GM12878 (cell line): ENCODE data around the gene COPG2. TPM values are rescaled to one million over a fixed set of nuclear protein-coding genes. Genes with fewer than 3 reads are reported as not detected.

Source experiments
- ATAC-seq: fragments of 200-7000 bp; cut with Tn5 transposase; 3 replicates; pipeline ENCODE4 v1.9.1; 2020; ENCODE audit warnings: mild to moderate bottlenecking, moderate library complexity
- BruUV-seq: library from RNA; stranded (reverse); fragments of 400-500 nt; replicated peaks from 2 replicates; lab custom pipeline; 2021; lab: Mats Ljungman, UMichigan
- CTCF ChIA-PET: fragments of 300-600 bp; sonication (Branson Sonifier 250); formaldehyde crosslinking; extraction: SDS; loops from one replicate; lab custom pipeline; 2021; ENCODE audit warnings: inconsistent platforms; lab: Yijun Ruan, JAX
- POLR2A ChIA-PET: fragments of 350-600 bp; formaldehyde crosslinking; extraction: SDS; loops from one replicate; lab custom pipeline; 2021; ENCODE audit warnings: inconsistent platforms; lab: Charles Lee
- RAD21 ChIA-PET: fragments of 300-600 bp; sonication (Branson Sonifier 250); formaldehyde crosslinking; loops from one replicate; lab custom pipeline; 2023; ENCODE audit warnings: antibody characterized with exemption; ENCODE audit not compliant: unreplicated experiment; lab: Charles Lee
- SMC1A ChIA-PET: fragments of 300-600 bp; sonication (Branson Sonifier 250); formaldehyde crosslinking; loops from one replicate; lab custom pipeline; 2023; ENCODE audit not compliant: unreplicated experiment, uncharacterized antibody; lab: Charles Lee
- DNase-seq: peaks from one replicate; pipeline ENCODE4 v3.0.0-alpha.2; 2011; ENCODE audit warnings: low read depth, low spot score
- FAIRE-seq: peaks from 3 replicates; lab custom pipeline; 2011; peaks lifted over from hg19 to GRCh38; lab: Jason Lieb, UNC
- H2AFZ ChIP-seq: 2 replicates; pipeline ENCODE4 v1.6.0; 2011; ENCODE audit warnings: low read depth, low read length, control low read depth; ENCODE audit not compliant: control insufficient read depth
- H3K27ac ChIP-seq: 2 replicates; pipeline ENCODE4 v1.5.1; 2011; ENCODE audit warnings: control low read depth; ENCODE audit not compliant: control insufficient read depth, insufficient read depth
- H3K27me3 ChIP-seq, 2 experiments: replicated peaks in 1 of 2; 2 replicates each; pipeline versions ENCODE4 v1.6.0 to v1.6.1; 2011; ENCODE audit warnings: low read length in 1 of 2; ENCODE audit not compliant: control insufficient read depth in 2 of 2, insufficient read depth in 2 of 2
- H3K36me3 ChIP-seq, 2 experiments: 2 replicates each; pipeline ENCODE4 v1.5.1; 2011; ENCODE audit warnings: low read length in 1 of 2; ENCODE audit not compliant: control insufficient read depth in 2 of 2, insufficient read depth in 2 of 2
- H3K4me1 ChIP-seq: 2 replicates; pipeline ENCODE4 v1.6.1; 2011; ENCODE audit warnings: mild to moderate bottlenecking, low read length, moderate library complexity, mixed read lengths; ENCODE audit not compliant: control insufficient read depth, insufficient read depth
- H3K4me2 ChIP-seq: 2 replicates; pipeline ENCODE4 v1.6.0; 2011; ENCODE audit warnings: control low read depth; ENCODE audit not compliant: control insufficient read depth, insufficient read depth
- H3K4me3 ChIP-seq: fragments of 200-600 bp; sonication (generic); 2 replicates; pipeline ENCODE4 v1.5.1; 2016
- H3K79me2 ChIP-seq: 2 replicates; pipeline ENCODE4 v1.6.0; 2011; ENCODE audit warnings: low read length; ENCODE audit not compliant: control insufficient read depth, insufficient read depth
- H3K9ac ChIP-seq: 2 replicates; pipeline ENCODE4 v1.8.0; 2011; ENCODE audit warnings: low read length, control low read depth, mixed read lengths; ENCODE audit not compliant: control insufficient read depth, insufficient read depth
- H3K9me3 ChIP-seq: replicated peaks from 3 replicates; pipeline ENCODE4 v1.5.1; 2011; ENCODE audit warnings: mild to moderate bottlenecking, low read length; ENCODE audit not compliant: control insufficient read depth, insufficient read depth
- H4K20me1 ChIP-seq: 2 replicates; pipeline ENCODE4 v1.6.0; 2011; ENCODE audit not compliant: control insufficient read depth, insufficient read depth
- BACH1 ChIP-seq: fragments of 450-650 bp; IDR thresholded peaks from 2 replicates; pipeline ENCODE4 v1.6.1; 2017; ENCODE audit warnings: mild to moderate bottlenecking, borderline replicate concordance
- CHD1 ChIP-seq: IDR thresholded peaks from 2 replicates; pipeline ENCODE4 v1.6.1; 2012; ENCODE audit warnings: low read depth, low read length, improper control_type of control experiment
- CREM ChIP-seq: IDR thresholded peaks from 2 replicates; pipeline ENCODE4 v1.6.1; 2014; ENCODE audit warnings: antibody characterized with exemption, low read depth
- EP300 ChIP-seq, 2 experiments: fragments of 150-350 bp in 1 of 2; IDR thresholded peaks; 2 replicates each; pipeline ENCODE4 v1.6.1; 2011 to 2012; ENCODE audit warnings: low read depth in 2 of 2, low read length in 2 of 2, borderline replicate concordance in 1 of 2, improper control_type of control experiment in 1 of 2, inconsistent platforms in 1 of 2; ENCODE audit not compliant: control insufficient read depth in 1 of 2
- GABPA ChIP-seq: IDR thresholded peaks from 2 replicates; pipeline ENCODE4 v1.6.1; 2014; ENCODE audit warnings: antibody characterized with exemption, low read depth, mild to moderate bottlenecking, inconsistent platforms
- HCFC1 ChIP-seq: fragments of 150-350 bp; IDR thresholded peaks from 2 replicates; pipeline ENCODE4 v1.6.1; 2014; ENCODE audit warnings: low read length
- HDAC6 ChIP-seq: fragments of 200-600 bp; sonication (generic); IDR thresholded peaks from one replicate; pipeline ENCODE4 v1.8.0; 2017; ENCODE audit warnings: antibody characterized with exemption; ENCODE audit not compliant: unreplicated experiment
- HDGF ChIP-seq: fragments of 450-650 bp; IDR thresholded peaks from 2 replicates; pipeline ENCODE4 v1.6.1; 2016; ENCODE audit warnings: antibody characterized with exemption
- NFYA ChIP-seq: IDR thresholded peaks from 2 replicates; pipeline ENCODE4 v1.6.1; 2011; ENCODE audit warnings: low read depth, mild to moderate bottlenecking, low read length, improper control_type of control experiment, borderline replicate concordance
- POU2F2 ChIP-seq: IDR thresholded peaks from 3 replicates; pipeline ENCODE4 v1.6.1; 2011; ENCODE audit warnings: low read depth, mild to moderate bottlenecking, low read length, borderline replicate concordance
- RBBP5 ChIP-seq: fragments of 200-600 bp; sonication (generic); conservative IDR thresholded peaks from 2 replicates; pipeline ENCODE4 v1.6.1; 2016
- SMARCA5 ChIP-seq: fragments of 450-650 bp; IDR thresholded peaks from 2 replicates; pipeline ENCODE4 v1.6.1; 2017; ENCODE audit warnings: mild to moderate bottlenecking
- SP1 ChIP-seq: IDR thresholded peaks from one replicate; pipeline ENCODE4 v1.6.1; 2011; ENCODE audit warnings: low read depth, low read length
- STAT1 ChIP-seq: fragments of 450-650 bp; conservative IDR thresholded peaks from 2 replicates; pipeline ENCODE4 v1.6.1; 2014; ENCODE audit warnings: antibody characterized with exemption, mild to moderate bottlenecking
- TBL1XR1 ChIP-seq: IDR thresholded peaks from 2 replicates; pipeline ENCODE4 v1.6.1; 2012; ENCODE audit warnings: low read depth, low read length, improper control_type of control experiment
- YBX1 ChIP-seq: fragments of 450-650 bp; IDR thresholded peaks from 2 replicates; pipeline ENCODE4 v1.6.1; 2016; ENCODE audit warnings: antibody characterized with exemption
- YY1 ChIP-seq: IDR thresholded peaks from 2 replicates; pipeline ENCODE4 v1.6.1; 2011; ENCODE audit warnings: low read depth, mild to moderate bottlenecking, low read length
- ZBTB11 ChIP-seq: fragments of 450-650 bp; formaldehyde crosslinking; IDR thresholded peaks from 2 replicates; pipeline ENCODE4 v1.5.0; 2022; ENCODE audit warnings: mild to moderate bottlenecking, missing genetic modification characterization
- ZBTB4 ChIP-seq: fragments of 450-650 bp; formaldehyde crosslinking; IDR thresholded peaks from 2 replicates; pipeline ENCODE4 v1.4.0; 2022; ENCODE audit warnings: mild to moderate bottlenecking, moderate library complexity
- WGBS: methylation state at CpG from one replicate; pipeline ENCODE4 v1.1.6; 2016; ENCODE audit warnings: low lambda C conversion rate; ENCODE audit not compliant: insufficient replicate concordance, insufficient coverage; ENCODE audit errors: missing lambda C conversion rate; 5-methylcytosine and 5-hydroxymethylcytosine counted together
- in situ Hi-C: fragments of 300-500 bp; cut with MboI; formaldehyde crosslinking; loops from 9 replicates; pipeline ENCODE4 v1.14.3; 2018; ENCODE audit warnings: mixed read lengths
- intact Hi-C: fragments of 100-400 bp; cut with micrococcal nuclease; formaldehyde crosslinking; loops from one replicate; pipeline ENCODE4 v1.14.2; 2022; ENCODE audit not compliant: unreplicated experiment
- polyA plus RNA-seq, 11 experiments: library from polyadenylated mRNA; depleted of rRNA in 4 of 11; unstranded in 6 of 11; stranded (reverse) in 5 of 11; fragments of >200 nt; fragmentation: Nextera tagmentation in 4 of 11; fragmentation: Illumina TruSeq in 1 of 11; extraction: Ambion mirVana in 4 of 11; extraction: Trizol in 1 of 11; gene quantifications; 1 replicate in 1 of 11; 2 replicates in 10 of 11; pipeline versions ENCODE4 v1.2.1 to v1.2.3, GENCODE V29; 2011 to 2016; ENCODE audit warnings: inconsistent platforms in 2 of 11, missing spikeins in 2 of 11, low read depth in 1 of 11
- total RNA-seq, 4 experiments: library from RNA; depleted of rRNA in 3 of 4; stranded (reverse); fragments of >200 nt in 3 of 4; fragmentation: Illumina TruSeq in 1 of 4; extraction: Trizol in 1 of 4; gene quantifications; 2 replicates each; pipeline versions ENCODE4 v1.2.1 to v1.2.3, GENCODE V29; 2013 to 2021

Gene COPG2
- total and polyA plus RNA-seq, 10 of the 15 experiments (the other 5 are each of a cell fraction or from before 2014, with no cell fraction given) = 3.4 to 37.8 (median 16.7) TPM

- TF ChIP-seq YBX1 = no peak
- no peak for TF ChIP-seq BACH1
- no peak for TF ChIP-seq YY1
- TF ChIP-seq HDGF = no peak
- TF ChIP-seq SP1 = no peak
- no peak for TF ChIP-seq NFYA
- no peak for TF ChIP-seq CHD1
- TF ChIP-seq, all 136 proteins: peak for 0
These were observed 70.5 kb downstream of the COPG2 start (continued) for GRCh38 chr7:130598056-130598455.

GRCh38 chr7:130595986-130596385, 72.6 kb downstream of the COPG2 start:
- no peaks in the 10 kb centered on the region for H3K9me3 ChIP-seq
- ChIA-PET RAD21 (no interaction called here), POLR2A (no interaction called here), SMC1A (no interaction called here), CTCF (interaction anchor here (1.1 kb wide), 1 partner anchor 21 kb away, joined by 3 read pairs; no protein-coding TSS in a partner anchor)
- H3K79me2 ChIP-seq = no peaks in the 10 kb centered on the region
- no peak overlapping the region for H3K4me2 ChIP-seq
- no peak for DNase-seq
- H2AFZ ChIP-seq = no peak overlapping the region
- H3K4me3 ChIP-seq = no peak overlapping the region
- intact Hi-C loops (no loop called here), in situ Hi-C loops (no loop called here)
- FAIRE-seq = no peak
- H3K9ac ChIP-seq = no peak overlapping the region
- H3K27me3 ChIP-seq = no peaks in the 10 kb centered on the region
- H4K20me1 ChIP-seq = no peaks in the 10 kb centered on the region
- 95% methylated on average over 4 of the region's 4 CpGs for WGBS
- no peak for ATAC-seq
- no TSS peak for BruUV-seq
- no peaks in the 10 kb centered on the region for H3K4me1 ChIP-seq
- H3K27ac ChIP-seq = no peak overlapping the region
- H3K36me3 ChIP-seq = no peaks in the 10 kb centered on the region
- TF ChIP-seq POU2F2 (no peak), ZBTB11 (CRISPR knock-in tag) (no peak), GABPA (no peak), ZBTB4 (CRISPR knock-in tag) (no peak), EP300 (IDR thresholded peaks at IDR 0.05; ENCODE audit: borderline replicate concordance in 1 of 2, control insufficient read depth in 1 of 2, low read depth in 2 of 2, low read length in 2 of 2) (no peak), SMARCA5 (no peak), CREM (no peak), RBBP5 (no peak), HDAC6 (no peak), TBL1XR1 (no peak), HCFC1 (no peak), STAT1 (no peak)
